H1 (cell line): ENCODE data around the gene MYH9. TPM values are rescaled to one million over a fixed set of nuclear protein-coding genes. Genes with fewer than 3 reads are reported as not detected.

Source experiments
- CTCF ChIA-PET: fragments of 300-600 bp; sonication (Branson Sonifier 250); formaldehyde crosslinking; loops from one replicate; lab custom pipeline; 2021; ENCODE audit not compliant: partially characterized antibody; lab: Charles Lee
- POLR2A ChIA-PET: fragments of 300-600 bp; sonication (Branson Sonifier 250); formaldehyde crosslinking; loops from one replicate; lab custom pipeline; 2021; ENCODE audit warnings: inconsistent platforms; ENCODE audit not compliant: partially characterized antibody; lab: Charles Lee
- DNase-seq, 2 experiments: peaks; one replicate each; pipeline versions ENCODE4 v3.0.0 to v3.0.0-alpha.2; 2010 to 2022; ENCODE audit warnings: low spot score in 2 of 2, low read depth in 1 of 2, mixed read lengths in 1 of 2
- FAIRE-seq: peaks from 2 replicates; lab custom pipeline; 2011; peaks lifted over from hg19 to GRCh38; lab: Jason Lieb, UNC
- H2AFZ ChIP-seq: 2 replicates; pipeline ENCODE4 v1.8.1; 2012; ENCODE audit warnings: low read length, inconsistent platforms
- H2AK5ac ChIP-seq: 2 replicates; pipeline ENCODE4 v1.6.1; 2013; ENCODE audit warnings: low read depth, low read length
- H2BK120ac ChIP-seq: replicated peaks from 2 replicates; pipeline ENCODE3; 2013; ENCODE audit warnings: low read depth, low read length, inconsistent platforms
- H2BK12ac ChIP-seq: 2 replicates; pipeline ENCODE4 v1.6.1; 2013; ENCODE audit warnings: low read depth, low read length
- H2BK15ac ChIP-seq: 2 replicates; pipeline ENCODE4 v1.6.1; 2013; ENCODE audit warnings: low read length
- H2BK20ac ChIP-seq: 2 replicates; pipeline ENCODE4 v1.6.1; 2013; ENCODE audit warnings: low read length
- H2BK5ac ChIP-seq: 2 replicates; pipeline ENCODE4 v1.6.1; 2013; ENCODE audit warnings: low read depth, low read length
- H3K14ac ChIP-seq: 2 replicates; pipeline ENCODE4 v1.6.1; 2013; ENCODE audit warnings: inconsistent platforms; ENCODE audit not compliant: insufficient read length
- H3K18ac ChIP-seq: 2 replicates; pipeline ENCODE4 v1.6.1; 2013; ENCODE audit warnings: low read length; ENCODE audit errors: extremely low read depth
- H3K23ac ChIP-seq: 2 replicates; pipeline ENCODE4 v1.6.1; 2013; ENCODE audit warnings: inconsistent platforms; ENCODE audit not compliant: insufficient read length
- H3K23me2 ChIP-seq: 2 replicates; pipeline ENCODE4 v1.6.1; 2013; ENCODE audit warnings: low read depth, low read length
- H3K27ac ChIP-seq: 2 replicates; pipeline ENCODE4 v1.6.1; 2011; ENCODE audit warnings: low read depth, low read length, inconsistent platforms
- H3K27me3 ChIP-seq, 4 experiments: replicated peaks in 1 of 4; 1 replicate in 1 of 4; 2 replicates in 3 of 4; pipeline versions ENCODE4 v1.6.1 to v1.8.1; 2011 to 2013; ENCODE audit warnings: low read length in 3 of 4, mild to moderate bottlenecking in 3 of 4, inconsistent platforms in 2 of 4, mixed read lengths in 2 of 4, moderate library complexity in 1 of 4; ENCODE audit not compliant: control insufficient read depth in 3 of 4, insufficient read depth in 3 of 4; ENCODE audit errors: extremely low read depth in 1 of 4
- H3K36me3 ChIP-seq, 4 experiments: 2 replicates each; pipeline versions ENCODE4 v1.6.1 to v1.8.1; 2011 to 2013; ENCODE audit warnings: mild to moderate bottlenecking in 4 of 4, low read length in 3 of 4, moderate library complexity in 2 of 4, control low read depth in 1 of 4, inconsistent platforms in 1 of 4; ENCODE audit not compliant: insufficient read depth in 4 of 4, control insufficient read depth in 2 of 4
- H3K4ac ChIP-seq: replicated peaks from 2 replicates; pipeline ENCODE3; 2013; ENCODE audit warnings: low read length, low read depth, mixed read lengths, inconsistent platforms; ENCODE audit not compliant: insufficient read length
- H3K4me1 ChIP-seq, 4 experiments: replicated peaks in 1 of 4; 1 replicate in 1 of 4; 2 replicates in 3 of 4; pipeline versions ENCODE4 v1.6.1 to v1.8.1; 2011 to 2013; ENCODE audit warnings: low read length in 3 of 4, inconsistent platforms in 2 of 4, mixed read lengths in 1 of 4; ENCODE audit not compliant: insufficient read depth in 4 of 4, control insufficient read depth in 3 of 4
- H3K4me2 ChIP-seq, 2 experiments: 2 replicates each; pipeline versions ENCODE4 v1.6.1 to v1.8.1; 2011 to 2013; ENCODE audit warnings: low read depth in 2 of 2, low read length in 2 of 2, control low read depth in 1 of 2, inconsistent platforms in 1 of 2, mild to moderate bottlenecking in 1 of 2; ENCODE audit not compliant: insufficient read depth in 1 of 2
- H3K4me3 ChIP-seq, 4 experiments: fragments of 200-600, 300-600 bp in 1 of 4; sonication (generic), shearing (Covaris generic), sonication (Bioruptor Twin) in 1 of 4; 2 replicates each; pipeline versions ENCODE4 v1.5.1 to v1.8.1; 2011 to 2016; ENCODE audit warnings: low read length in 4 of 4, low read depth in 3 of 4, control low read depth in 2 of 4, inconsistent platforms in 2 of 4, mild to moderate bottlenecking in 2 of 4, mixed read lengths in 1 of 4, moderate library complexity in 1 of 4; ENCODE audit not compliant: insufficient read depth in 2 of 4; ENCODE audit errors: extremely low read depth in 1 of 4
- H3K56ac ChIP-seq: replicated peaks from 2 replicates; pipeline ENCODE3; 2013; ENCODE audit warnings: low read depth, mild to moderate bottlenecking, mixed read lengths, low read length, inconsistent platforms; ENCODE audit not compliant: insufficient read length
- H3K79me1 ChIP-seq: 2 replicates; pipeline ENCODE4 v1.6.1; 2013; ENCODE audit warnings: low read depth, low read length, control low read depth
- H3K79me2 ChIP-seq, 2 experiments: 2 replicates each; pipeline versions ENCODE4 v1.6.1 to v1.8.1; 2012 to 2013; ENCODE audit warnings: low read length in 2 of 2, mild to moderate bottlenecking in 2 of 2, inconsistent platforms in 1 of 2; ENCODE audit not compliant: insufficient read depth in 2 of 2, control insufficient read depth in 1 of 2
- H3K9ac ChIP-seq, 4 experiments: replicated peaks in 1 of 4; 1 replicate in 1 of 4; 2 replicates in 3 of 4; pipeline versions ENCODE4 v1.6.1 to v1.8.1; 2011 to 2013; ENCODE audit warnings: low read depth in 3 of 4, low read length in 3 of 4, control low read depth in 2 of 4, mild to moderate bottlenecking in 2 of 4, moderate library complexity in 2 of 4, inconsistent platforms in 1 of 4; ENCODE audit errors: extremely low read depth in 1 of 4
- H3K9me3 ChIP-seq, 2 experiments: 2 replicates each; pipeline versions ENCODE4 v1.6.1 to v1.8.1; 2012 to 2013; ENCODE audit warnings: mild to moderate bottlenecking in 2 of 2, moderate library complexity in 2 of 2, control low read depth in 1 of 2, inconsistent platforms in 1 of 2, low read depth in 1 of 2, low read length in 1 of 2, mixed read lengths in 1 of 2; ENCODE audit not compliant: insufficient read depth in 2 of 2
- H4K20me1 ChIP-seq, 2 experiments: replicated peaks in 1 of 2; 2 replicates each; pipeline versions ENCODE3 to v1.8.1; 2011 to 2013; ENCODE audit warnings: inconsistent platforms in 2 of 2, low read length in 2 of 2, mild to moderate bottlenecking in 1 of 2; ENCODE audit not compliant: insufficient read depth in 2 of 2, control insufficient read depth in 1 of 2
- H4K5ac ChIP-seq: 2 replicates; pipeline ENCODE4 v1.6.1; 2013; ENCODE audit warnings: low read length, low read depth, mixed read lengths, inconsistent platforms; ENCODE audit not compliant: insufficient read length
- H4K8ac ChIP-seq: 2 replicates; pipeline ENCODE4 v1.8.0; 2013; ENCODE audit warnings: mild to moderate bottlenecking, moderate library complexity, low read length, inconsistent platforms; ENCODE audit not compliant: insufficient read depth; ENCODE audit errors: extremely low read depth
- H4K91ac ChIP-seq: replicated peaks from 2 replicates; pipeline ENCODE3; 2013; ENCODE audit warnings: low read length, mixed read lengths, inconsistent platforms; ENCODE audit not compliant: insufficient read length
- BCL11A ChIP-seq, 2 experiments: IDR thresholded peaks; one replicate each; pipeline ENCODE4 v1.6.1; 2011; ENCODE audit warnings: low read depth in 2 of 2, low read length in 2 of 2, mild to moderate bottlenecking in 2 of 2
- CHD2 ChIP-seq: IDR thresholded peaks from 2 replicates; pipeline ENCODE4 v1.6.1; 2012; ENCODE audit warnings: low read length, improper control_type of control experiment
- EGR1 ChIP-seq: IDR thresholded peaks from 2 replicates; pipeline ENCODE4 v1.6.1; 2011; ENCODE audit warnings: low read depth, low read length, borderline replicate concordance
- EZH2 ChIP-seq: fragments of 200-600 bp; sonication (generic); IDR thresholded peaks from 2 replicates; pipeline ENCODE4 v1.7.1; 2012; ENCODE audit warnings: low read depth, mild to moderate bottlenecking, moderate library complexity, low read length, inconsistent platforms; ENCODE audit not compliant: severe bottlenecking
- GTF2F1 ChIP-seq: IDR thresholded peaks from 2 replicates; pipeline ENCODE4 v1.6.1; 2012; ENCODE audit warnings: low read depth, low read length, improper control_type of control experiment, borderline replicate concordance
- HDAC6 ChIP-seq: IDR thresholded peaks from one replicate; pipeline ENCODE4 v1.7.1; 2012; ENCODE audit warnings: low read depth, mild to moderate bottlenecking, inconsistent platforms, low read length, moderate library complexity
- KDM5A ChIP-seq: fragments of 200-600 bp; IDR thresholded peaks from 2 replicates; pipeline ENCODE4 v1.7.1; 2012; ENCODE audit warnings: mild to moderate bottlenecking, low read length, inconsistent platforms, mixed read lengths
- MAX ChIP-seq: IDR thresholded peaks from 2 replicates; pipeline ENCODE4 v1.6.1; 2012; ENCODE audit warnings: inconsistent platforms
- PHF8 ChIP-seq: fragments of 200-600 bp; sonication (generic); conservative IDR thresholded peaks from 2 replicates; pipeline ENCODE4 v1.7.1; 2012; ENCODE audit warnings: low read depth, mild to moderate bottlenecking, inconsistent platforms, low read length, moderate library complexity
- POLR2A ChIP-seq, 2 experiments: IDR thresholded peaks; 1 replicate in 1 of 2; 2 replicates in 1 of 2; pipeline ENCODE4 v1.6.1; 2011; ENCODE audit warnings: low read depth in 2 of 2, low read length in 2 of 2, mild to moderate bottlenecking in 2 of 2; ENCODE audit errors: control extremely low read depth in 1 of 2
- RBBP5 ChIP-seq: IDR thresholded peaks from 2 replicates; pipeline ENCODE4 v1.7.1; 2012; ENCODE audit warnings: low read depth, mild to moderate bottlenecking, inconsistent platforms, low read length, moderate library complexity, borderline replicate concordance
- SP2 ChIP-seq: IDR thresholded peaks from 2 replicates; pipeline ENCODE4 v1.6.1; 2012; ENCODE audit warnings: mild to moderate bottlenecking, low read length, inconsistent platforms
- TEAD4 ChIP-seq: IDR thresholded peaks from 2 replicates; pipeline ENCODE4 v1.6.1; 2012; ENCODE audit warnings: low read depth, low read length, inconsistent platforms, mixed read lengths
- ZNF274 ChIP-seq: IDR thresholded peaks from 2 replicates; pipeline ENCODE4 v1.7.0; 2012; ENCODE audit warnings: low read length, borderline replicate concordance; ENCODE audit errors: extremely low read depth
- WGBS, 2 experiments: shearing (Covaris generic) in 1 of 2; methylation state at CpG; one replicate each; pipeline versions ENCODE4 v1.1.6 to v1.1.7; 2013 to 2015; ENCODE audit warnings: low lambda C conversion rate in 2 of 2, mixed read lengths in 2 of 2, inconsistent platforms in 1 of 2, low coverage in 1 of 2, missing lambda C conversion rate in 1 of 2; ENCODE audit not compliant: insufficient replicate concordance in 2 of 2, insufficient coverage in 1 of 2, insufficient read length in 1 of 2; ENCODE audit errors: extremely low coverage in 1 of 2, missing lambda C conversion rate in 1 of 2; 5-methylcytosine and 5-hydroxymethylcytosine counted together
- polyA plus RNA-seq, 7 experiments: library from polyadenylated mRNA; depleted of rRNA in 3 of 7; stranded (reverse) in 5 of 7; unstranded in 2 of 7; fragments of >200 nt in 5 of 7; fragments of 200-250 nt in 2 of 7; gene quantifications; 1 replicate in 5 of 7; 2 replicates in 1 of 7; 4 replicates in 1 of 7; pipeline versions ENCODE4 v1.2.1 to v1.2.3, GENCODE V29; 2011 to 2013; ENCODE audit warnings: missing spikeins in 2 of 7, mixed read lengths in 2 of 7
- total RNA-seq: library from RNA; stranded (reverse); fragmentation: NEBNext Ultra II Directional; extraction: Animal tissue kit (Norgen Biotek cat#: 25700); gene quantifications from 2 replicates; pipeline ENCODE4 v1.2.1, GENCODE V29; 2021

MYH9 gene
- total and polyA plus RNA-seq, 2 of the 8 experiments (the other 6 are each of a cell fraction or from before 2014, with no cell fraction given) = 24.9 to 322 TPM

- DNase-seq (no peak), FAIRE-seq (no peak)
- Histone ChIP-seq H3K23me2 (no peaks in the 10 kb centered on the region), H4K20me1 (peaks cover 0 to 7% of the 10 kb centered on the region in 2 experiments), H2BK120ac (no peak overlapping the region), H3K56ac (no peak overlapping the region), H2BK12ac (no peak overlapping the region), H2BK5ac (no peak overlapping the region), H3K18ac (no peak overlapping the region), H3K79me2 (no peaks in the 10 kb centered on the region), H3K4ac (no peak overlapping the region), H3K27me3 (no peaks in the 10 kb centered on the region), H3K27ac (no peak overlapping the region), H2AK5ac (no peak overlapping the region), H3K4me1 (peaks cover 0 to 3% (median 0%) of the 10 kb centered on the region in 4 experiments; a peak in 3 of 7 replicates), H3K23ac (no peak overlapping the region), H3K4me3 (no peak overlapping the region), H2BK15ac (no peak overlapping the region), H3K9ac (no peak overlapping the region), H2AFZ (no peak overlapping the region), H4K8ac (no peak overlapping the region), H3K4me2 (no peak overlapping the region), H4K91ac (no peak overlapping the region), H3K9me3 (peaks cover 2 to 9% of the 10 kb centered on the region in 2 experiments; a peak in 1 of 4 replicates), H3K36me3 (peaks cover 49 to 78% (median 70%) of the 10 kb centered on the region in 4 experiments), H4K5ac (no peak overlapping the region), H3K14ac (no peak overlapping the region), H3K79me1 (no peaks in the 10 kb centered on the region), H2BK20ac (no peak overlapping the region)
- 79% methylated on average over 20 of the region's 20 CpGs; no CpG with 5 or more reads in 1 of the 2 experiments for WGBS, 2 experiments
- POLR2A ChIA-PET = interaction anchor here (1.7 to 1.8 kb wide), 2 partner anchors 14 to 194 kb away, joined by 4 to 5 read pairs; partner anchors contain the start of gene TXN2
- CTCF ChIA-PET = interaction anchor here (0.9 to 8.0 kb wide), 13 partner anchors 10 to 223 kb away, joined by 3 to 159 read pairs (median 5); no protein-coding TSS in a partner anchor
- TF ChIP-seq HDAC6 = no peak
- TF ChIP-seq MAX = no peak
- TF ChIP-seq ZNF274 = no peak
- no peak for TF ChIP-seq KDM5A
- no peak for TF ChIP-seq TEAD4
- no peak for TF ChIP-seq SP2
- no peak for TF ChIP-seq BCL11A (IDR thresholded peaks at IDR 0.05; ENCODE audit: low read depth in 2 of 2, low read length in 2 of 2)
- TF ChIP-seq EZH2 = no peak
- no peak for TF ChIP-seq RBBP5
- TF ChIP-seq EGR1 = no peak
- TF ChIP-seq POLR2A (IDR thresholded peaks at IDR 0.05; ENCODE audit: control extremely low read depth in 1 of 2, low read depth in 2 of 2, low read length in 2 of 2) = no peak
- TF ChIP-seq GTF2F1 = no peak
- no peak for TF ChIP-seq CHD2
- no peak for TF ChIP-seq PHF8
Measured at GRCh38 chr22:36287881-36288515, 99.8 kb downstream of the MYH9 start.
